CD4-positive, alpha-beta T cell treated with Interleukin-4 for 1 hour (primary cell): ENCODE results near the gene ATP9A.
"Not testable (repeated sequence)": the region's sequence is repeated elsewhere in the genome, so short reads cannot be mapped to it uniquely, and the experiment has no call there.

Experiments
- DNase-seq, 2 donors: peaks; one replicate each; pipeline ENCODE4 v3.0.0-alpha.2; 2020 to 2022

The ATP9A gene

GRCh38 chr20:51688600-51689244 lies 79.5 kb downstream of the ATP9A start:
- no peak for DNase-seq

GRCh38 chr20:51687630-51688029 lies 80.6 kb downstream of the ATP9A start:
- DNase-seq, result no peak

- no peak for DNase-seq
Observed at GRCh38 chr20:51687108-51687507, 81.1 kb downstream of the ATP9A start.

GRCh38 chr20:51685494-51685893 lies 82.7 kb downstream of the ATP9A start:
- not testable (repeated sequence) for DNase-seq

GRCh38 chr20:51680067-51680749 lies 88.0 kb downstream of the ATP9A start:
- no peak for DNase-seq

- DNase-seq, result no peak
Observed at GRCh38 chr20:51679254-51679921, 88.8 kb downstream of the ATP9A start.

GRCh38 chr20:51678026-51678697 lies 90.0 kb downstream of the ATP9A start:
- DNase-seq, result no peak

- DNase-seq, result no peak
Observed at GRCh38 chr20:51668947-51669346, 99.2 kb downstream of the ATP9A start.

GRCh38 chr20:51668515-51668914 lies 99.7 kb downstream of the ATP9A start:
- DNase-seq, result no peak

GRCh38 chr20:51667491-51667890 lies 100.7 kb downstream of the ATP9A start:
- DNase-seq, result no peak

GRCh38 chr20:51667002-51667408 lies 101.2 kb downstream of the ATP9A start:
- peak in 1 of 2 donors; percentile 34 for DNase-seq

- DNase-seq, result no peak
Observed at GRCh38 chr20:51666126-51666525, 102.1 kb downstream of the ATP9A start.

- no peak for DNase-seq
Observed at GRCh38 chr20:51665543-51666118, 102.6 kb downstream of the ATP9A start.

GRCh38 chr20:51661609-51662178 lies 106.5 kb downstream of the ATP9A start:
- DNase-seq, result peak in 1 of 2 donors; percentile 44

- DNase-seq, result no peak
Observed at GRCh38 chr20:51660672-51661608, 107.2 kb downstream of the ATP9A start.

- no peak for DNase-seq
Observed at GRCh38 chr20:51659491-51660050, 108.6 kb downstream of the ATP9A start.

GRCh38 chr20:51656726-51657260 lies 111.4 kb downstream of the ATP9A start:
- no peak for DNase-seq

- DNase-seq, result not testable (repeated sequence)
Observed at GRCh38 chr20:51656089-51656488, 112.1 kb downstream of the ATP9A start.

- no peak for DNase-seq
Observed at GRCh38 chr20:51654495-51654894, 113.7 kb downstream of the ATP9A start.

- no peak for DNase-seq
Observed at GRCh38 chr20:51654060-51654459, 114.1 kb downstream of the ATP9A start.

- no peak for DNase-seq
Observed at GRCh38 chr20:51653226-51653625, 115.0 kb downstream of the ATP9A start.
